ENCODE measurements around the gene SERGEF. TPM values are rescaled to one million over a fixed set of nuclear protein-coding genes. Genes with fewer than 3 reads are reported as not detected.

Gene SERGEF
- total and polyA plus RNA-seq, 10 of the 15 experiments (the other 5 are each of a cell fraction or from before 2014, with no cell fraction given): 14.6 to 27.8 (median 22.4) TPM

DNA sequence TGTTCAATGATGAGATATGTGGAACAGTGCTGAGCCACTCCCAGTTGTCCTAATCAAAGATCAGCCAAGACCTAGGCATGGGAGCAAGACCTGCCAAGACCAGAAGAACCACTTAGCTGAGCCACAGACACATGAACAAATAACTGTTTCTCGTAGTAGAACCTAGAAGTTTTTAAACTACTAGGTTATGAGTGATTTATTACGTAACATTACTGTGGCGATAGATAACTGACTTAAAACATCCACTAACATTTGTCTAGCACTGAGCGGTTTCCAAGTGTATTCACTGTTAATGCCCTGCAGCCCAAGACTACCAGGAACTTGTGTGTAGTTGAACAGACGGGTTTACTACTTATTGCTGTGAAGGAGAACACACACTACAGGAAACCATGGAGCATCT is 120.4 kb downstream of the SERGEF start:
- Histone ChIP-seq H3K4me2 (ENCODE audit: control insufficient read depth, insufficient read depth) (no peak overlapping the region), H3K79me2 (ENCODE audit: control insufficient read depth, insufficient read depth, low read length) (no peaks in the 10 kb centered on the region), H4K20me1 (ENCODE audit: control insufficient read depth, insufficient read depth) (no peaks in the 10 kb centered on the region), H3K4me3 (no peak overlapping the region), H3K27ac (ENCODE audit: control insufficient read depth, insufficient read depth) (no peak overlapping the region), H3K27me3 (replicated peaks in 1 of 2; ENCODE audit: control insufficient read depth in 2 of 2, insufficient read depth in 2 of 2, low read length in 1 of 2) (no peaks in the 10 kb centered on the region), H3K9me3 (replicated peaks; ENCODE audit: control insufficient read depth, insufficient read depth, low read length) (no peaks in the 10 kb centered on the region), H3K4me1 (ENCODE audit: control insufficient read depth, insufficient read depth, low read length) (no peaks in the 10 kb centered on the region), H3K9ac (ENCODE audit: control insufficient read depth, insufficient read depth, low read length) (no peak overlapping the region), H3K36me3 (ENCODE audit: control insufficient read depth in 2 of 2, insufficient read depth in 2 of 2, low read length in 1 of 2) (peaks cover 0 to 1% of the 10 kb centered on the region in 2 experiments; a peak in 2 of 4 replicates), H2AFZ (ENCODE audit: control insufficient read depth, low read depth, low read length) (no peak overlapping the region)
- DNase-seq (ENCODE audit: low read depth, low spot score) (no peak), FAIRE-seq (no peak), ATAC-seq (no peak)
- CTCF ChIA-PET: no interaction called here
- BruUV-seq (replicated peaks): no TSS peak
- POLR2A ChIA-PET: no interaction called here
- 94% methylated on average over 5 of the region's 5 CpGs for WGBS (ENCODE audit: insufficient coverage, insufficient replicate concordance, low lambda C conversion rate, missing lambda C conversion rate)
- in situ Hi-C loops (cut with MboI) (no loop called here), intact Hi-C loops (cut with micrococcal nuclease; ENCODE audit: unreplicated experiment) (no loop called here)
- TF ChIP-seq SREBF2 (IDR thresholded peaks at IDR 0.05; ENCODE audit: low read length) (no peak), PAX5 (IDR thresholded peaks at IDR 0.05; ENCODE audit: borderline replicate concordance, low read depth, low read length) (no peak), CHD2 (IDR thresholded peaks at IDR 0.05; ENCODE audit: borderline replicate concordance, low read depth, low read length) (no peak), RUNX3 (IDR thresholded peaks at IDR 0.05; ENCODE audit: low read length) (no peak), MYC (IDR thresholded peaks at IDR 0.05; ENCODE audit: insufficient read depth, insufficient read length, insufficient replicate concordance, low read length, severe bottlenecking) (no peak), NR2F1 (conservative IDR thresholded peaks at IDR 0.05) (no peak), IRF4 (IDR thresholded peaks at IDR 0.05; ENCODE audit: low read depth, low read length) (no peak)
- TF ChIP-seq, protein P1, sequence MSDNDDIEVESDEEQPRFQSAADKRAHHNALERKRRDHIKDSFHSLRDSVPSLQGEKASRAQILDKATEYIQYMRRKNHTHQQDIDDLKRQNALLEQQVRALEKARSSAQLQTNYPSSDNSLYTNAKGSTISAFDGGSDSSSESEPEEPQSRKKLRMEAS (IDR thresholded peaks at IDR 0.05; ENCODE audit: low read depth, low read length): no peak
- RAD21 ChIA-PET (ENCODE audit: unreplicated experiment): no interaction called here
- SMC1A ChIA-PET (ENCODE audit: uncharacterized antibody, unreplicated experiment): interaction anchor here (1.3 kb wide), 1 partner anchor 14 kb away, joined by 6 read pairs; no protein-coding TSS in a partner anchor

DNA sequence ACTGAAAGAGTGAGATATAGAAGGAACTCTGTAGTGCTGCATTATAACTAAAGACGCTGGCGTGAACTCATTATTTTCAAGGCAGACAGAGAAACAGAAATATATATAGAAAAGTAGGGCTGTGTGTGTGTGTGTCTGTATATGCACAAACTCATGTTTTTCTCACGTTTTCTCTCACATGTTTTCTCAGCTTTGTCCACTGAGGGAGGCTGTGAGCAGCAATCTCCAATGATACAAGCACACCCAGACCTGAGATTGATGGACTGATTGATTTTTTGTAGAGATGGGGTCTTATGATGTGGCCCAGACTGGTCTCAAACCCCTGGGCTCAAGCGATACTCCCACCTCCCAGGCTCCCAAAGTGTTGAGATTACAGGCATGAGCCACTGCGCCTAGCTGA is 122.5 kb downstream of the SERGEF start:
- no peak overlapping the region for H3K27ac ChIP-seq (ENCODE audit: control insufficient read depth, insufficient read depth)
- ChIA-PET CTCF (interaction anchor here (0.7 to 1.7 kb wide), 4 partner anchors 11 to 89 kb away, joined by 3 read pairs; no protein-coding TSS in a partner anchor), SMC1A (ENCODE audit: uncharacterized antibody, unreplicated experiment) (interaction anchor here (0.7 to 1.0 kb wide), 3 partner anchors 11 to 83 kb away, joined by 3 read pairs; no protein-coding TSS in a partner anchor), POLR2A (no interaction called here), RAD21 (ENCODE audit: unreplicated experiment) (interaction anchor here (0.7 kb wide), 1 partner anchor 15 kb away, joined by 3 read pairs; no protein-coding TSS in a partner anchor)
- TF ChIP-seq, protein P2, sequence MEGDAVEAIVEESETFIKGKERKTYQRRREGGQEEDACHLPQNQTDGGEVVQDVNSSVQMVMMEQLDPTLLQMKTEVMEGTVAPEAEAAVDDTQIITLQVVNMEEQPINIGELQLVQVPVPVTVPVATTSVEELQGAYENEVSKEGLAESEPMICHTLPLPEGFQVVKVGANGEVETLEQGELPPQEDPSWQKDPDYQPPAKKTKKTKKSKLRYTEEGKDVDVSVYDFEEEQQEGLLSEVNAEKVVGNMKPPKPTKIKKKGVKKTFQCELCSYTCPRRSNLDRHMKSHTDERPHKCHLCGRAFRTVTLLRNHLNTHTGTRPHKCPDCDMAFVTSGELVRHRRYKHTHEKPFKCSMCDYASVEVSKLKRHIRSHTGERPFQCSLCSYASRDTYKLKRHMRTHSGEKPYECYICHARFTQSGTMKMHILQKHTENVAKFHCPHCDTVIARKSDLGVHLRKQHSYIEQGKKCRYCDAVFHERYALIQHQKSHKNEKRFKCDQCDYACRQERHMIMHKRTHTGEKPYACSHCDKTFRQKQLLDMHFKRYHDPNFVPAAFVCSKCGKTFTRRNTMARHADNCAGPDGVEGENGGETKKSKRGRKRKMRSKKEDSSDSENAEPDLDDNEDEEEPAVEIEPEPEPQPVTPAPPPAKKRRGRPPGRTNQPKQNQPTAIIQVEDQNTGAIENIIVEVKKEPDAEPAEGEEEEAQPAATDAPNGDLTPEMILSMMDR (IDR thresholded peaks at IDR 0.05 in 2 of 3, conservative IDR thresholded peaks at IDR 0.05 in 1 of 3; ENCODE audit: control insufficient read depth in 2 of 3, extremely low read depth in 1 of 3, insufficient read depth in 1 of 3, low read depth in 3 of 3, low read length in 3 of 3): peak in 1 of 3 experiments; percentile 22; a peak in 1 of 6 replicates
- TF ChIP-seq, protein P3, sequence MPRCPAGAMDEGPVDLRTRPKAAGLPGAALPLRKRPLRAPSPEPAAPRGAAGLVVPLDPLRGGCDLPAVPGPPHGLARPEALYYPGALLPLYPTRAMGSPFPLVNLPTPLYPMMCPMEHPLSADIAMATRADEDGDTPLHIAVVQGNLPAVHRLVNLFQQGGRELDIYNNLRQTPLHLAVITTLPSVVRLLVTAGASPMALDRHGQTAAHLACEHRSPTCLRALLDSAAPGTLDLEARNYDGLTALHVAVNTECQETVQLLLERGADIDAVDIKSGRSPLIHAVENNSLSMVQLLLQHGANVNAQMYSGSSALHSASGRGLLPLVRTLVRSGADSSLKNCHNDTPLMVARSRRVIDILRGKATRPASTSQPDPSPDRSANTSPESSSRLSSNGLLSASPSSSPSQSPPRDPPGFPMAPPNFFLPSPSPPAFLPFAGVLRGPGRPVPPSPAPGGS (IDR thresholded peaks at IDR 0.05; ENCODE audit: borderline replicate concordance, insufficient read depth, low read depth, low read length, poor library complexity, severe bottlenecking): no peak
- TF ChIP-seq LARP7 (IDR thresholded peaks at IDR 0.05) (no peak), ZBED1 (IDR thresholded peaks at IDR 0.05; ENCODE audit: borderline replicate concordance) (no peak), NBN (IDR thresholded peaks at IDR 0.05) (no peak)
- H3K4me1 ChIP-seq (ENCODE audit: control insufficient read depth, insufficient read depth, low read length): no peaks in the 10 kb centered on the region
- H3K27me3 ChIP-seq (replicated peaks in 1 of 2; ENCODE audit: control insufficient read depth in 2 of 2, insufficient read depth in 2 of 2, low read length in 1 of 2): no peaks in the 10 kb centered on the region
- in situ Hi-C loops (cut with MboI) (no loop called here), intact Hi-C loops (cut with micrococcal nuclease; ENCODE audit: unreplicated experiment) (no loop called here)
- no peak overlapping the region for H2AFZ ChIP-seq (ENCODE audit: control insufficient read depth, low read depth, low read length)
- H3K9me3 ChIP-seq (replicated peaks; ENCODE audit: control insufficient read depth, insufficient read depth, low read length): no peaks in the 10 kb centered on the region
- ATAC-seq (peak; percentile 55), DNase-seq (ENCODE audit: low read depth, low spot score) (no peak), FAIRE-seq (no peak)
- no peak overlapping the region for H3K4me2 ChIP-seq (ENCODE audit: control insufficient read depth, insufficient read depth)
- WGBS (ENCODE audit: insufficient coverage, insufficient replicate concordance, low lambda C conversion rate, missing lambda C conversion rate): 96% methylated on average over 5 of the region's 5 CpGs
- H3K36me3 ChIP-seq (ENCODE audit: control insufficient read depth in 2 of 2, insufficient read depth in 2 of 2, low read length in 1 of 2): peaks cover 0 to 1% of the 10 kb centered on the region in 2 experiments; a peak in 2 of 4 replicates
- BruUV-seq (replicated peaks): no TSS peak
- no peaks in the 10 kb centered on the region for H3K79me2 ChIP-seq (ENCODE audit: control insufficient read depth, insufficient read depth, low read length)
- no peaks in the 10 kb centered on the region for H4K20me1 ChIP-seq (ENCODE audit: control insufficient read depth, insufficient read depth)
- H3K4me3 ChIP-seq: no peak overlapping the region
- no peak overlapping the region for H3K9ac ChIP-seq (ENCODE audit: control insufficient read depth, insufficient read depth, low read length)
